Osteoblast (primary cell): Measurements from ENCODE around the gene RAI1. TPM values are rescaled to one million over a fixed set of nuclear protein-coding genes. Genes with fewer than 3 reads are reported as not detected.
A peak's percentile ranks its signal among the peaks of the same experiment; 100 is the strongest.

Experiments
- DNase-seq: peaks from one replicate; pipeline ENCODE4 v3.0.0; 2011; ENCODE audit warnings: low spot score, mixed read lengths; ENCODE audit not compliant: insufficient read length; ENCODE audit errors: missing footprints
- H2AFZ ChIP-seq: 2 replicates; pipeline ENCODE4 v1.6.0; 2011; ENCODE audit warnings: mild to moderate bottlenecking, low read length
- H3K27ac ChIP-seq: 2 replicates; pipeline ENCODE4 v1.5.1; 2011; ENCODE audit warnings: mild to moderate bottlenecking, low read depth, low read length, moderate library complexity
- H3K27me3 ChIP-seq: 2 replicates; pipeline ENCODE4 v1.6.0; 2012; ENCODE audit warnings: mild to moderate bottlenecking, control low read depth, inconsistent platforms, low read length, moderate library complexity; ENCODE audit not compliant: insufficient read depth
- H3K36me3 ChIP-seq: 2 replicates; pipeline ENCODE4 v1.5.1; 2011; ENCODE audit warnings: mild to moderate bottlenecking, low read length, control low read depth, moderate library complexity; ENCODE audit not compliant: insufficient read depth
- H3K4me1 ChIP-seq: 2 replicates; pipeline ENCODE4 v1.5.1; 2011; ENCODE audit warnings: mild to moderate bottlenecking, low read length, control low read depth, moderate library complexity; ENCODE audit not compliant: insufficient read depth
- H3K4me2 ChIP-seq: 2 replicates; pipeline ENCODE4 v1.6.0; 2011; ENCODE audit warnings: mild to moderate bottlenecking, low read length; ENCODE audit not compliant: insufficient read depth
- H3K4me3 ChIP-seq: fragments of 200-600 bp; sonication (generic); 3 replicates; pipeline ENCODE4 v1.5.1; 2012; ENCODE audit warnings: mild to moderate bottlenecking, low read length, inconsistent platforms; ENCODE audit not compliant: insufficient read depth
- H3K79me2 ChIP-seq: 2 replicates; pipeline ENCODE4 v1.6.0; 2012; ENCODE audit warnings: mild to moderate bottlenecking, low read length, control low read depth, inconsistent platforms; ENCODE audit not compliant: insufficient read depth
- H3K9me3 ChIP-seq: 2 replicates; pipeline ENCODE4 v1.5.1; 2011; ENCODE audit warnings: low read depth, low read length, control low read depth
- H4K20me1 ChIP-seq: 2 replicates; pipeline ENCODE4 v1.6.0; 2012; ENCODE audit warnings: mild to moderate bottlenecking, low read length, control low read depth; ENCODE audit not compliant: insufficient read depth
- CTCF ChIP-seq: IDR thresholded peaks from 2 replicates; pipeline ENCODE4 v1.5.1; 2011; ENCODE audit warnings: mild to moderate bottlenecking, low read depth, low read length, moderate library complexity; ENCODE audit errors: extremely low read depth
- total RNA-seq: library from RNA; depleted of rRNA; stranded (reverse); fragments of >200 nt; gene quantifications from 2 replicates; pipeline ENCODE4 v1.2.3, GENCODE V29; 2012

RAI1 gene
- total RNA-seq, 1 donor, result 15.6 TPM

- Histone ChIP-seq H3K4me1 (peaks cover 29% of the 10 kb centered on the region), H3K79me2 (peaks cover 29% of the 10 kb centered on the region), H3K9me3 (no peaks in the 10 kb centered on the region), H4K20me1 (peaks cover 51% of the 10 kb centered on the region), H3K36me3 (peaks cover 25% of the 10 kb centered on the region), H3K4me2 (no peak overlapping the region), H3K27ac (no peak overlapping the region), H3K27me3 (no peaks in the 10 kb centered on the region), H2AFZ (no peak overlapping the region), H3K4me3 (no peak overlapping the region)
- no peak for TF ChIP-seq CTCF
- DNase-seq, result peak; percentile 88
Measured at GRCh38 chr17:17819111-17819510, 137.9 kb downstream of the RAI1 start.

GRCh38 chr17:17819561-17819995 is 138.3 kb downstream of the RAI1 start:
- Histone ChIP-seq H3K27ac (no peak overlapping the region), H3K9me3 (no peaks in the 10 kb centered on the region), H3K4me3 (no peak overlapping the region), H4K20me1 (peaks cover 55% of the 10 kb centered on the region), H3K4me1 (peaks cover 33% of the 10 kb centered on the region), H2AFZ (no peak overlapping the region), H3K79me2 (peaks cover 33% of the 10 kb centered on the region), H3K36me3 (peaks cover 25% of the 10 kb centered on the region), H3K4me2 (no peak overlapping the region), H3K27me3 (no peaks in the 10 kb centered on the region)
- no peak for TF ChIP-seq CTCF
- DNase-seq, result peak; percentile 99

GRCh38 chr17:17820046-17820445 is 138.8 kb downstream of the RAI1 start:
- H4K20me1 ChIP-seq, result peaks cover 59% of the 10 kb centered on the region
- no peaks in the 10 kb centered on the region for H3K27me3 ChIP-seq
- H3K36me3 ChIP-seq, result peaks cover 25% of the 10 kb centered on the region
- no peak overlapping the region for H3K4me3 ChIP-seq
- peaks cover 38% of the 10 kb centered on the region for H3K79me2 ChIP-seq
- no peak overlapping the region for H2AFZ ChIP-seq
- no peak for TF ChIP-seq CTCF
- H3K27ac ChIP-seq, result no peak overlapping the region
- H3K9me3 ChIP-seq, result no peaks in the 10 kb centered on the region
- H3K4me1 ChIP-seq, result peaks cover 38% of the 10 kb centered on the region
- no peak overlapping the region for H3K4me2 ChIP-seq
- no peak for DNase-seq

- H3K4me2 ChIP-seq, result no peak overlapping the region
- no peaks in the 10 kb centered on the region for H3K9me3 ChIP-seq
- H3K4me3 ChIP-seq, result no peak overlapping the region
- H3K36me3 ChIP-seq, result peaks cover 25% of the 10 kb centered on the region
- no peaks in the 10 kb centered on the region for H3K27me3 ChIP-seq
- peaks cover 60% of the 10 kb centered on the region for H4K20me1 ChIP-seq
- no peak overlapping the region for H2AFZ ChIP-seq
- TF ChIP-seq CTCF, result no peak
- DNase-seq, result no peak
- H3K79me2 ChIP-seq, result peaks cover 39% of the 10 kb centered on the region
- H3K27ac ChIP-seq, result no peak overlapping the region
- peaks cover 39% of the 10 kb centered on the region for H3K4me1 ChIP-seq
Measured at GRCh38 chr17:17820463-17821158, 139.4 kb downstream of the RAI1 start.
